ENCODE measurements around the gene ABCC2.

ABCC2 gene

DNA sequence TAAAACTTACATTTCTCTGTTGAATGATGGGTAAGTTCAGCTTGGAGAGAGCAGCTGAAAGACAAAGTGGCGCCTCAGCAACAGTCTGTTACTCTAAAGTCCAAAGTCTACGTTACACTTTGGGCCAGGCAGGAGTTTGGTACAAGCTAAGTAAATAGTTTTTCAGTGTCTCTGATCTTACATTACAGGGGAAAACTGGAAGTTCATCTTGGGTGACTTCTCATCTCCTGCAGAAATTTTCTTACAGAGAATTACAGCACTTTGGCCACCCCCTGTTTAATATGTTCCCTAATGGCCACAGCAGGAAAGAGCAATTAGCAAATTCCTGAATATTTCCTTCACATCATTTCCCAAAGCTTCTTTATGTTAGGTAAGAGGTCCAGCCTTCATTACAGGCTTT is 67.1 kb downstream of the ABCC2 start:
- H3K27me3 ChIP-seq, result no peaks in the 10 kb centered on the region
- H3K4me3 ChIP-seq (ENCODE audit: low read depth in 1 of 2, low read length in 1 of 2), result no peak overlapping the region
- H3K9me3 ChIP-seq, result no peaks in the 10 kb centered on the region
- TF ChIP-seq, protein P1, sequence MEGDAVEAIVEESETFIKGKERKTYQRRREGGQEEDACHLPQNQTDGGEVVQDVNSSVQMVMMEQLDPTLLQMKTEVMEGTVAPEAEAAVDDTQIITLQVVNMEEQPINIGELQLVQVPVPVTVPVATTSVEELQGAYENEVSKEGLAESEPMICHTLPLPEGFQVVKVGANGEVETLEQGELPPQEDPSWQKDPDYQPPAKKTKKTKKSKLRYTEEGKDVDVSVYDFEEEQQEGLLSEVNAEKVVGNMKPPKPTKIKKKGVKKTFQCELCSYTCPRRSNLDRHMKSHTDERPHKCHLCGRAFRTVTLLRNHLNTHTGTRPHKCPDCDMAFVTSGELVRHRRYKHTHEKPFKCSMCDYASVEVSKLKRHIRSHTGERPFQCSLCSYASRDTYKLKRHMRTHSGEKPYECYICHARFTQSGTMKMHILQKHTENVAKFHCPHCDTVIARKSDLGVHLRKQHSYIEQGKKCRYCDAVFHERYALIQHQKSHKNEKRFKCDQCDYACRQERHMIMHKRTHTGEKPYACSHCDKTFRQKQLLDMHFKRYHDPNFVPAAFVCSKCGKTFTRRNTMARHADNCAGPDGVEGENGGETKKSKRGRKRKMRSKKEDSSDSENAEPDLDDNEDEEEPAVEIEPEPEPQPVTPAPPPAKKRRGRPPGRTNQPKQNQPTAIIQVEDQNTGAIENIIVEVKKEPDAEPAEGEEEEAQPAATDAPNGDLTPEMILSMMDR (IDR thresholded peaks at IDR 0.05), result no peak
- H3K4me1 ChIP-seq (ENCODE audit: control insufficient read depth in 1 of 2, insufficient read depth in 1 of 2, low read depth in 1 of 2, low read length in 1 of 2), result peaks cover 46 to 58% of the 10 kb centered on the region in 2 experiments
- H3K27ac ChIP-seq, result peak overlapping the region; percentile 71
- no peaks in the 10 kb centered on the region for H3K36me3 ChIP-seq

DNA sequence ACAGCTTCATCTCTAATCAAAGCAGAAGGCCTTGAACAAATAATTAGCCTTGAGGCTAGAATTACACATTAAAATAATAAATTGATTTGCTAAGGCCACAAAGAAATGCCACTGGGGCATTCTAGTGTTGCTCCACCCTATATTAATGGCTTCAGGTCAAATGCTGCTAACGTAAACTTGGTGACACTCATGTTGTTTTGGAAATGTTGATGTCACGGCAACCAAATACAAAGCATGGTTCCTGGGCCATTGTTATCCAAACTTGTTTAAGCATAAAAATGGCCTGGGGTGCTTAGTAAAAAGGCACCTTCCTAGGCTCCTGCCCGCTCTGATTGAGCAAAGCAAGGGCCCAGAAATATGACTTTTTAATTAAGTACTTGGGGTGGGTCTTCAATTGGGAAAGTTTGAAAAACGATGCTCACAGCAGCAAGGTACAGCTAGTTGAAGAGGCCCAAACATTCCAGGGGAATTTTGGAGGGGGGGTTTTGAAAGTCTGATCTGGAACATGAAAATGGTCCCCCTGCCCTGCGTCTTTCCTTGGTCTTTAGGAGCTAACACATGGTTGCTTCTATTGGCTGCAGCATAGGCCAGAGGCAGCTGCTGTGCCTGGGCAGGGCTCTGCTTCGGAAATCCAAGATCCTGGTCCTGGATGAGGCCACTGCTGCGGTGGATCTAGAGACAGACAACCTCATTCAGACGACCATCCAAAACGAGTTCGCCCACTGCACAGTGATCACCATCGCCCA is 67.8 kb downstream of the ABCC2 start:
- no peaks in the 10 kb centered on the region for H3K27me3 ChIP-seq
- TF ChIP-seq, protein P1 (IDR thresholded peaks at IDR 0.05), result no peak
- H3K4me1 ChIP-seq (ENCODE audit: control insufficient read depth in 1 of 2, insufficient read depth in 1 of 2, low read depth in 1 of 2, low read length in 1 of 2), result peaks cover 44 to 52% of the 10 kb centered on the region in 2 experiments
- peak overlapping the region; percentile 71 for H3K27ac ChIP-seq
- H3K9me3 ChIP-seq, result no peaks in the 10 kb centered on the region
- H3K36me3 ChIP-seq, result no peaks in the 10 kb centered on the region
- H3K4me3 ChIP-seq (ENCODE audit: low read depth in 1 of 2, low read length in 1 of 2), result no peak overlapping the region

DNA sequence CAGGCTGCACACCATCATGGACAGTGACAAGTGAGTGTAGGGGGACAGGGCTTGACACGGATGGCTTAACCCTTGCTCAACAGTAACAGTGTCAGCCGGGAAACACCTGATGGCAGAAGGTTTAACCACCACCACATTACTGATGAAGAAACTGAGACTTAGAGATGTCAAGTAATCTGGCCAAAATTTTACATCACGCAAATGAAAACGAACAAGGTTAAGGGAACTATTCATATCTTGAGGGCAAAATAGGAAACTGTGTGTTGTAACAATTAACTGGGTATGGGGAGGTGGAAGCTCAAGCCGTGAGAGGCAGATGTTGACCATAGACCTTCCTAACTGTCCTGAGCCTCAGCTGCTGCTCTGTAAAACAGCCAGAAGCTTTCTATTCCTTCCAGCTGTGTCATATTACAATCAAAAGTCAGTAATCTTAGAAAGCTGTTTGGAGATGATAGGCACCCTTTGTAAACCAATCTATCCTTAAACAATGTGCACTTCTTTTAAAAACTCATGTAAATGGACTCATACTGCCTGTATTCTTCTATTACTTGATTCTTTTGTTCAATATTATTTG is 68.4 kb downstream of the ABCC2 start:
- H3K27ac ChIP-seq, result peak overlapping the region; percentile 71
- peaks cover 37 to 45% of the 10 kb centered on the region in 2 experiments for H3K4me1 ChIP-seq (ENCODE audit: control insufficient read depth in 1 of 2, insufficient read depth in 1 of 2, low read depth in 1 of 2, low read length in 1 of 2)
- TF ChIP-seq, protein P1 (IDR thresholded peaks at IDR 0.05), result no peak
- H3K9me3 ChIP-seq, result no peaks in the 10 kb centered on the region
- H3K4me3 ChIP-seq (ENCODE audit: low read depth in 1 of 2, low read length in 1 of 2), result no peak overlapping the region
- H3K27me3 ChIP-seq, result no peaks in the 10 kb centered on the region
- H3K36me3 ChIP-seq, result no peaks in the 10 kb centered on the region

DNA sequence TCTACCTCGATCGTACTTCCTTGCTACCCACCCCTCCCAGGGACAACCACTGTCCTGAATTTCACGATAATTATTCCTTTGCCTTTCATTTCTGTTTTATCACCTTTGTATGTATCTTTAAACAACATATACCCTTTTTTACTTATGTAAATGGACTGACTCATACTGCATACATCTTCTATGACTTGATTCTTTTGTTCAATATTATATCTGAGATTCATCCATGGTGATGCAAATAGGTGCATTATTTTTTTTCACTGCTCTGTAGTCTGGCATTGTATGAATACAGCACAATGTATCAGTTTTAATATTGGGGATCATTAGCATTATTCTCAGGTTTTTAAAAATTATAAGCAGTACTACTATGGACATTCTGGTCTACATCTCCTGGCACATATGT is 69.4 kb downstream of the ABCC2 start:
- H3K9me3 ChIP-seq, result no peaks in the 10 kb centered on the region
- H3K36me3 ChIP-seq, result no peaks in the 10 kb centered on the region
- peak overlapping the region; percentile 71 for H3K27ac ChIP-seq
- no peak overlapping the region for H3K4me3 ChIP-seq (ENCODE audit: low read depth in 1 of 2, low read length in 1 of 2)
- TF ChIP-seq, protein P1 (IDR thresholded peaks at IDR 0.05), result no peak
- H3K27me3 ChIP-seq, result no peaks in the 10 kb centered on the region
- H3K4me1 ChIP-seq (ENCODE audit: control insufficient read depth in 1 of 2, insufficient read depth in 1 of 2, low read depth in 1 of 2, low read length in 1 of 2), result peaks cover 27 to 35% of the 10 kb centered on the region in 2 experiments

DNA sequence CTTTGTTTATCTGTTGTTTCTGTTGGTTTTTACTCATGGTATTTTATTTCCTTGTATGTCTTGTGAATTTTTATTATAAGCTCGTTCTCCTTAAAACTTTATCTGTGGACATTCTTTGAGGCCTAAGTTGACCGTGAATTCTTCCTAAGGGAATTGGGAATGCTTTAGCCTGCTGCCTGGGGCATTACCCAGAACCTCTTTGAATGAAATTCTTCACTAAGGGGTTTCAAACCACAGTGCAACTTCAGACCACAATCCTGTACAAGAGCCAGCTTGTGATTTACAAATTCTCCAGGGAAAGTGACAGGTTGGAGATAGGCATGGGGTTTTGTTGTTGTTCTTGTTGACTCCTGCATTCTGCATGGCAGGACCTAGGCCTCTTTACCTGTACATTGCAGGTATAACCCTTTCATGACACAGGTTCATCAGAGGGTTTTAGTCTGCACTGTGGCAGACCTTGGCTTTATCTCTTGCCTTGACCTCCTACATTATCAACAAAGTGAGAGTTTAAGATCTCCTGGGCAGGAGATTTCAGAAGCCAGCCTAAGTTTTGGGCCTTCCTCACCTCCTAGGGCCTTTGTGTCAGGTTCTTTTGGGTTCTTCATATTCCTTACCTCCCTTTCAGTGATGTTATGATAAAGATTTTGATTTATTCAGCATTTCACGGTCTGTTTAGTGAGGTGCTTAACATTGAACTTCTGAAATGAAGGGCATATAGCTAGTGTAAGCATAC is 70.2 kb downstream of the ABCC2 start:
- no peaks in the 10 kb centered on the region for H3K9me3 ChIP-seq
- TF ChIP-seq, protein P1 (IDR thresholded peaks at IDR 0.05), result no peak
- H3K36me3 ChIP-seq, result no peaks in the 10 kb centered on the region

More for the DNA sequence above, 70.2 kb downstream of the ABCC2 start:
- no peaks in the 10 kb centered on the region for H3K27me3 ChIP-seq
- no peak overlapping the region for H3K27ac ChIP-seq
- peaks cover 24 to 30% of the 10 kb centered on the region in 2 experiments for H3K4me1 ChIP-seq (ENCODE audit: control insufficient read depth in 1 of 2, insufficient read depth in 1 of 2, low read depth in 1 of 2, low read length in 1 of 2)
- H3K4me3 ChIP-seq (ENCODE audit: low read depth in 1 of 2, low read length in 1 of 2), result no peak overlapping the region

Data from neutrophil (primary cell).